A549 (cell line): ENCODE results near the gene CACNA1F.

Source experiments
- MYC ChIP-seq: IDR thresholded peaks from 2 replicates; pipeline ENCODE4 v1.6.1; 2012; ENCODE audit warnings: mild to moderate bottlenecking, inconsistent platforms, low read length, improper control_type of control experiment, borderline replicate concordance
- SREBF2 ChIP-seq: fragments of 450-650 bp; IDR thresholded peaks from 2 replicates; pipeline ENCODE4 v1.6.1; 2014; ENCODE audit warnings: mild to moderate bottlenecking, moderate library complexity

- TF ChIP-seq MYC: no peak
- no peak for TF ChIP-seq SREBF2
These were observed 16.5 kb upstream of the CACNA1F start for GRCh38 chrX:49249616-49250015.
